Posterior vena cava (tissue), 2 donors: ENCODE data around the gene STN1. TPM values are rescaled to one million over a fixed set of nuclear protein-coding genes. Genes with fewer than 3 reads are reported as not detected.

ENCODE experiments used
- DNase-seq: peaks from one replicate; pipeline ENCODE4 v3.0.0-alpha.2; 2020; ENCODE audit warnings: low spot score
- intact Hi-C, 2 donors: fragments of 100-400 bp; cut with DNase I; formaldehyde crosslinking; loops; one replicate each; pipeline versions ENCODE4 v1.14.1 to v1.14.2; 2022 to 2023
- total RNA-seq, 2 donors: library from RNA; stranded (reverse); fragmentation: NEBNext Ultra II Directional; extraction: Animal tissue kit (Norgen Biotek cat#: 25700); gene quantifications; one replicate each; pipeline ENCODE4 v1.2.1, GENCODE V29; 2021
- donor health status: DM: yes; HTN: yes; CAD: no.
- donor health status: DM: yes; HTN: yes; CAD: no.

The STN1 gene
- total RNA-seq, 2 donors from 2014 or later, result 18.2 to 18.6 TPM

- DNase-seq, result no peak
- intact Hi-C loops, result no loop called here
Measured at GRCh38 chr10:103877861-103878260, 40.1 kb downstream of the STN1 start.

DNA sequence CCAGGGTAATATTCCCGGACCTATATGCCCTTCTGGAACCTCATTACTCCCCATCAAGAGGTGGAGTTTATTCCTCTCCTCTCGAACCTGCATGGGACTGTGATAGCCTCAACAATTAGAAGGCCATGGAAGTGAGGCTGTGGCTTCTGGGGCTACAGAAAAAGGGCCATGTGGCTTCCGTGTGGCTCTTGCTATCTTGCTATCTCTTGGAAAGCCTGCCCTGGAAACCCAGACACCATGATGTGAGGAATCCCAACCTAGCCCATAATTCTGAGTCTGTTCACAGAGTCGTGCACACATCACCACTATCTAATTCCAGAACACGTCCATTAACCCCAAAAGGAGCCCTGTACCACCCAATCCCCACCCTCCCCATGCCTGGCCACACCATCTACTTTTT lies 41.8 kb downstream of the STN1 start:
- DNase-seq, result no peak
- intact Hi-C loops, result no loop called here

- intact Hi-C loops, result no loop called here
- DNase-seq, result no peak
Measured at GRCh38 chr10:103874730-103875129, 43.3 kb downstream of the STN1 start.

- intact Hi-C loops, result no loop called here
- DNase-seq, result no peak
Measured at GRCh38 chr10:103872137-103872931, 45.6 kb downstream of the STN1 start.

GRCh38 chr10:103871006-103871405 lies 47.0 kb downstream of the STN1 start:
- intact Hi-C loops, result no loop called here
- DNase-seq, result no peak

GRCh38 chr10:103870516-103870915 lies 47.5 kb downstream of the STN1 start:
- DNase-seq, result no peak
- intact Hi-C loops, result no loop called here

- DNase-seq, result no peak
- intact Hi-C loops, result no loop called here
Measured at GRCh38 chr10:103869336-103869735, 48.6 kb downstream of the STN1 start.

DNA sequence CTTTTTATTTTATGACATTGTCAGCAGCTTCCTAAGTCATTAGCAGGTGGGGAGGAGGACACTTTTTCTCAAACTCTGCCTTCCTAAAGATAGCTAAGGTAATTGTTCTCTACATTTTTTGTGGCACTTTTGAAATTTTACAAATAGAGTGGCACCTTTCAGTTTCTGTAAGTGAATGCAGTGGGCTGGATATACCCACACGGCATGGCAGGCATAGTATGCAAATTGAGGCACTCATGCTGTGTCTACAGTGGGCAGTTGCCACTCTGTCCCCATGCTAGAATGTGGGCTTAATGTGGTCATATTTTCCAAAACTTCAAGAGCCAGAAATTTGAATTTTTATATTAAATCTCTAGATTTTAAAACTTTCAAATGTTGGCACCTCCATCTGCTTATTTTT lies 49.8 kb downstream of the STN1 start:
- intact Hi-C loops, result no loop called here
- no peak for DNase-seq

DNA sequence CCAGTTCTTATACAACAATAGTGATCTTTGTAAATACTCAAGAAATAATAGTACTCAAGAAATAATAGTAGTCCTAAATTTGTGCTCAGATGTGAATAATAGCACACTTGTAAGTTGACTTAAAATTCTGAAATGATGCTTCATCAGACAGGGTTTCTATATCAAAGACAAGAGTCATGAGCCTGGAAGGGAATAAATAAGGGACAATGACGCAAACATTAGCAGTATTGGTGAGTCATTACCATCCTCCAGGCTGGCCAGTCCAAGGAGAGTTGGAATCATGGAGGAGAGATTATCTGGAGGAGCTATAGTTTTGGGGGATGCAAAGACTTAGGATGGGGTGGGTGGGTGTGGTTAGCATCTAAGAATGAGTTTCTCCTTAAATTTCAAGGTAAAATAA lies 56.5 kb downstream of the STN1 start:
- intact Hi-C loops, result no loop called here

GRCh38 chr10:103859161-103860086 lies 58.6 kb downstream of the STN1 start:
- DNase-seq, result peak; percentile 57
- intact Hi-C loops, result loop anchor here (1.0 to 10.0 kb wide), 4 partner anchors 24 to 265 kb away; no protein-coding TSS in a partner anchor

More for the DNA sequence above, 56.5 kb downstream of the STN1 start:
- no peak for DNase-seq

- DNase-seq, result peak; percentile 18
- intact Hi-C loops, result loop anchor here in 1 of 2 donors (2.0 to 10.0 kb wide), 2 partner anchors 144 to 264 kb away; no protein-coding TSS in a partner anchor
Measured at GRCh38 chr10:103858360-103858759, 59.6 kb downstream of the STN1 start.

GRCh38 chr10:103856797-103857170 lies 61.2 kb downstream of the STN1 start:
- intact Hi-C loops, result loop anchor here in 1 of 2 donors (10.0 kb wide), 1 partner anchor 262 kb away; no protein-coding TSS in a partner anchor
- peak; percentile 23 for DNase-seq

- DNase-seq, result peak; percentile 71
- intact Hi-C loops, result loop anchor here in 1 of 2 donors (10.0 kb wide), 1 partner anchor 261 kb away; no protein-coding TSS in a partner anchor
Measured at GRCh38 chr10:103855852-103856796, 61.9 kb downstream of the STN1 start.

- peak; percentile 82 for DNase-seq
- intact Hi-C loops, result loop anchor here in 1 of 2 donors (10.0 kb wide), 1 partner anchor 261 kb away; no protein-coding TSS in a partner anchor
Measured at GRCh38 chr10:103855424-103855823, 62.6 kb downstream of the STN1 start, which contains the start of gene SH3PXD2A. TSS of gene SH3PXD2A (minus strand) at chr10:103855576. CDS start at chr10:103855266, 310 bp downstream.

- intact Hi-C loops, result loop anchor here in 1 of 2 donors (10.0 kb wide), 1 partner anchor 260 kb away; no protein-coding TSS in a partner anchor
- DNase-seq, result peak; percentile 83
Measured at GRCh38 chr10:103854686-103855391, 63.1 kb downstream of the STN1 start.

DNA sequence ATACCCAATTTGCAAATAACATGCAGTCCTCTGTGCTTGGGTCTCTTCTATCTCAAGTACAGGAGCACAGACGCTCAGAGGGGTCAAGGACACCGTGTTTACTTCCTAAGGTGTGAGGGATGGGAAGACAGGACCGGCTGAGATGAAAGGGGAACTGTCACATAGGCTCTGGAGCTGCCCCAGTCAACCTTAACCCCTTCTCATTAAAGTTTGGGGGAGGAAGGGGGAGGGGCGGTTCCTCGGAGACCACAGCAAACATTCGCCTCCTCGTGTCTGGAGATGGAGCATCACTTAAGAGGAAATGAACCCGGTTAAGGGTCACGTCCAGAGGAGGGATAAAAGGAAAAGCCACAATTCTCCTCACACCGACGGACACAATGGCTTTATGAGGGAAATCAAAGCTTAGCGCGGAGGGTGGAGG lies 63.7 kb downstream of the STN1 start:
- intact Hi-C loops, result loop anchor here in 1 of 2 donors (10.0 kb wide), 1 partner anchor 259 kb away; no protein-coding TSS in a partner anchor
- DNase-seq, result peak; percentile 37

DNA sequence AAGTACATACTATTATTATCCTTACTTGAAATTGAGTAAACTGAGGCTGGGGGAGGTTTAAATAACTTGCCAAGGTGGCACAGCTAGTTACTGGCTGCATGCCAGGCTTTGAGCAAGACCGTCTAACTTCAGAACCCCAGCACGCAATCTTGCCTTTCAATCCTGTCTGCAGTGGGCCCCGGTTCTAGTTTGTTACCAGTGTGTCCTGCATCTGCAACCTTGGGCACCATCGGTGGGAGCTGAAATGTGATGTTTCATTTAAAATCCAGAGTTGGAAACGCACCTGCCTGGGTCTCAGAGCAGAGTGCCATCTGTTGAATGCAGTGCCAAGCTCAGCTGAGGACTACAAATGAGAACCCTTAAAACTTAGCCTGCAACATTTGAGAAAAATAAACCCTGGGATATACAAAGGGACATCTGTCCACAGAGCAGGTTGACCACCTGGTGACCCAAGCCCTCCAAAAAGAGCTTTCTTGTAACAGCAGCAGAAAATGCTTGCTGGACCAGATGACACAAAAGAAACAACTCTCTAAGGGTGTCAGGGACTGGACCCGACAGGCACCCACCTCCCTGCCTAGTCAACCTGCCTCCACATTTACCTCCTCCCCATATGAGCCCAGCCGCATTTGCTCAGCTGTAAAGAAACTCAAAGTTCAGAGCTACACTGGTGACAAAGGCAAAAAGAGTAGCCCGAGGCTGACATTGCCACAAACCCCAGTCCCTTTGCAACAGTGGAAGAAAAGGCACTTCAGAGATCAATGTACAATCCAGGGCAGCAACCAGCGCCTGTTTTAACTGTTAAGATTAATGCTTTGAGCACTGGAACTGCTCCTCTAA lies 64.3 kb downstream of the STN1 start:
- intact Hi-C loops, result loop anchor here in 1 of 2 donors (10.0 kb wide), 1 partner anchor 259 kb away; no protein-coding TSS in a partner anchor
- peak; percentile 50 for DNase-seq
